Measurements from ENCODE around the gene HNRNPL.

GRCh38 chr19:38817081-38817480, 32.7 kb downstream of the HNRNPL start:
- no peak for TF ChIP-seq CTCF (IDR thresholded peaks at IDR 0.05; ENCODE audit: poor library complexity)
- no peak for TF ChIP-seq EZH2 (IDR thresholded peaks at IDR 0.05; ENCODE audit: borderline replicate concordance)

Measured in hepatocyte (in vitro differentiated cells).